HepG2 (cell line): ENCODE measurements around the gene PIAS3. TPM values are rescaled to one million over a fixed set of nuclear protein-coding genes. Genes with fewer than 3 reads are reported as not detected.

Experiments
- AGO1 ChIP-seq: fragments of 200-400 bp; formaldehyde crosslinking; IDR thresholded peaks from 2 replicates; pipeline ENCODE4 v1.6.1; 2017; ENCODE audit warnings: mild to moderate bottlenecking, low read depth, low read length, moderate library complexity; ENCODE audit not compliant: poor library complexity, severe bottlenecking
- BHLHE40 ChIP-seq: IDR thresholded peaks from 2 replicates; pipeline ENCODE4 v1.6.1; 2011; ENCODE audit warnings: low read length, improper control_type of control experiment
- ERF ChIP-seq: IDR thresholded peaks from 2 replicates; pipeline ENCODE4 v1.6.1; 2018; ENCODE audit warnings: missing biosample characterization, missing genetic modification reagents
- EZH2 ChIP-seq: conservative IDR thresholded peaks from 2 replicates; pipeline ENCODE4 v1.6.1; 2012; ENCODE audit warnings: mild to moderate bottlenecking, low read depth, low read length, moderate library complexity
- FUBP1 ChIP-seq: sonication (generic); formaldehyde crosslinking; IDR thresholded peaks from 2 replicates; pipeline ENCODE4 v1.5.1; 2020; ENCODE audit warnings: missing genetic modification reagents, mild to moderate bottlenecking, borderline replicate concordance
- HMG20B ChIP-seq: conservative IDR thresholded peaks from 2 replicates; pipeline ENCODE4 v1.6.1; 2016; ENCODE audit warnings: missing genetic modification reagents, missing compliant biosample characterization
- KLF12 ChIP-seq: sonication (generic); formaldehyde crosslinking; IDR thresholded peaks from 2 replicates; pipeline ENCODE4 v1.4.0; 2020; ENCODE audit warnings: missing genetic modification reagents, borderline replicate concordance
- MED8 ChIP-seq: sonication (generic); formaldehyde crosslinking; IDR thresholded peaks from 2 replicates; pipeline ENCODE4 v1.8.1; 2023; ENCODE audit warnings: mild to moderate bottlenecking, missing genetic modification reagents; ENCODE audit not compliant: insufficient replicate concordance
- MTA3 ChIP-seq: sonication (generic); formaldehyde crosslinking; IDR thresholded peaks from 2 replicates; pipeline ENCODE4 v1.4.0; 2020; ENCODE audit warnings: missing genetic modification reagents
- NRL ChIP-seq: sonication (generic); formaldehyde crosslinking; IDR thresholded peaks from 2 replicates; pipeline ENCODE4 v1.5.0; 2020; ENCODE audit warnings: missing genetic modification reagents, mild to moderate bottlenecking, moderate library complexity, borderline replicate concordance
- SMARCC2 ChIP-seq: fragments of 450-650 bp; IDR thresholded peaks from 2 replicates; pipeline ENCODE4 v1.6.1; 2017; ENCODE audit warnings: antibody characterized with exemption, mild to moderate bottlenecking
- ZNF143 ChIP-seq: sonication (generic); formaldehyde crosslinking; IDR thresholded peaks from 2 replicates; pipeline ENCODE4 v1.4.0; 2020; ENCODE audit warnings: missing genetic modification reagents
- ZNF253 ChIP-seq: sonication (generic); formaldehyde crosslinking; IDR thresholded peaks from 2 replicates; pipeline ENCODE4 v1.8.0; 2022; ENCODE audit warnings: mild to moderate bottlenecking, missing genetic modification reagents, borderline replicate concordance
- ZNF33A ChIP-seq: sonication (generic); formaldehyde crosslinking; IDR thresholded peaks from 2 replicates; pipeline ENCODE4 v1.5.1; 2020; ENCODE audit warnings: missing genetic modification reagents, mild to moderate bottlenecking, moderate library complexity, borderline replicate concordance
- ZNF430 ChIP-seq: sonication (generic); formaldehyde crosslinking; IDR thresholded peaks from 2 replicates; pipeline ENCODE4 v1.9.0; 2021; ENCODE audit warnings: mild to moderate bottlenecking, missing genetic modification reagents
- ZNF530 ChIP-seq: sonication (generic); formaldehyde crosslinking; IDR thresholded peaks from 2 replicates; pipeline ENCODE4 v1.5.0; 2020; ENCODE audit warnings: low read depth, mild to moderate bottlenecking, missing genetic modification reagents
- ZNF549 ChIP-seq: sonication (generic); formaldehyde crosslinking; IDR thresholded peaks from 2 replicates; pipeline ENCODE4 v1.5.0; 2020; ENCODE audit warnings: missing genetic modification reagents
- ZNF563 ChIP-seq: sonication (generic); formaldehyde crosslinking; IDR thresholded peaks from 2 replicates; pipeline ENCODE4 v1.8.0; 2022; ENCODE audit warnings: mild to moderate bottlenecking, moderate library complexity, missing genetic modification reagents
- ZNF616 ChIP-seq: sonication (generic); formaldehyde crosslinking; IDR thresholded peaks from 2 replicates; pipeline ENCODE4 v1.5.0; 2020; ENCODE audit warnings: low read depth, mild to moderate bottlenecking, missing genetic modification reagents
- ZNF746 ChIP-seq: sonication (generic); formaldehyde crosslinking; IDR thresholded peaks from 2 replicates; pipeline ENCODE4 v1.8.0; 2022; ENCODE audit warnings: mild to moderate bottlenecking, missing genetic modification reagents
- ZSCAN31 ChIP-seq: sonication (generic); formaldehyde crosslinking; IDR thresholded peaks from 2 replicates; pipeline ENCODE4 v1.5.0; 2020; ENCODE audit warnings: low read depth, mild to moderate bottlenecking, missing genetic modification reagents
- polyA plus RNA-seq, 8 experiments: library from polyadenylated mRNA; depleted of rRNA in 3 of 8; stranded (reverse) in 7 of 8; unstranded in 1 of 8; fragments of >200 nt; fragmentation: Illumina TruSeq in 4 of 8; extraction: Trizol in 4 of 8; gene quantifications; 2 replicates each; pipeline versions ENCODE4 v1.2.1 to v1.2.3, GENCODE V29; 2011 to 2016; ENCODE audit warnings: low read depth in 4 of 8, missing spikeins in 1 of 8, mixed read lengths in 1 of 8; ENCODE audit not compliant: insufficient read depth in 1 of 8
- total RNA-seq, 5 experiments: library from RNA; depleted of rRNA; stranded (reverse); fragments of >200 nt; fragmentation: Illumina TruSeq; extraction: Trizol; gene quantifications; 2 replicates each; pipeline ENCODE4 v1.2.3, GENCODE V29; 2016; ENCODE audit warnings: low read depth in 1 of 5
- TF ChIP-seq, protein P1 (sequence below): sonication (generic); formaldehyde crosslinking; IDR thresholded peaks from 2 replicates; pipeline ENCODE4 v1.4.0; 2020; ENCODE audit warnings: missing genetic modification reagents
- TF ChIP-seq, protein P2 (sequence below): sonication (generic); formaldehyde crosslinking; IDR thresholded peaks from 2 replicates; pipeline ENCODE4 v1.4.0; 2020; ENCODE audit warnings: mild to moderate bottlenecking, missing genetic modification reagents

PIAS3 gene
- total and polyA plus RNA-seq, 2 of the 13 experiments (the other 11 are each of a cell fraction or from before 2014, with no cell fraction given), result 3.7 to 8.0 TPM

GRCh38 chr1:145891587-145892485 lies 33.0 kb upstream of the PIAS3 start (continued):
- TF ChIP-seq, protein P1, sequence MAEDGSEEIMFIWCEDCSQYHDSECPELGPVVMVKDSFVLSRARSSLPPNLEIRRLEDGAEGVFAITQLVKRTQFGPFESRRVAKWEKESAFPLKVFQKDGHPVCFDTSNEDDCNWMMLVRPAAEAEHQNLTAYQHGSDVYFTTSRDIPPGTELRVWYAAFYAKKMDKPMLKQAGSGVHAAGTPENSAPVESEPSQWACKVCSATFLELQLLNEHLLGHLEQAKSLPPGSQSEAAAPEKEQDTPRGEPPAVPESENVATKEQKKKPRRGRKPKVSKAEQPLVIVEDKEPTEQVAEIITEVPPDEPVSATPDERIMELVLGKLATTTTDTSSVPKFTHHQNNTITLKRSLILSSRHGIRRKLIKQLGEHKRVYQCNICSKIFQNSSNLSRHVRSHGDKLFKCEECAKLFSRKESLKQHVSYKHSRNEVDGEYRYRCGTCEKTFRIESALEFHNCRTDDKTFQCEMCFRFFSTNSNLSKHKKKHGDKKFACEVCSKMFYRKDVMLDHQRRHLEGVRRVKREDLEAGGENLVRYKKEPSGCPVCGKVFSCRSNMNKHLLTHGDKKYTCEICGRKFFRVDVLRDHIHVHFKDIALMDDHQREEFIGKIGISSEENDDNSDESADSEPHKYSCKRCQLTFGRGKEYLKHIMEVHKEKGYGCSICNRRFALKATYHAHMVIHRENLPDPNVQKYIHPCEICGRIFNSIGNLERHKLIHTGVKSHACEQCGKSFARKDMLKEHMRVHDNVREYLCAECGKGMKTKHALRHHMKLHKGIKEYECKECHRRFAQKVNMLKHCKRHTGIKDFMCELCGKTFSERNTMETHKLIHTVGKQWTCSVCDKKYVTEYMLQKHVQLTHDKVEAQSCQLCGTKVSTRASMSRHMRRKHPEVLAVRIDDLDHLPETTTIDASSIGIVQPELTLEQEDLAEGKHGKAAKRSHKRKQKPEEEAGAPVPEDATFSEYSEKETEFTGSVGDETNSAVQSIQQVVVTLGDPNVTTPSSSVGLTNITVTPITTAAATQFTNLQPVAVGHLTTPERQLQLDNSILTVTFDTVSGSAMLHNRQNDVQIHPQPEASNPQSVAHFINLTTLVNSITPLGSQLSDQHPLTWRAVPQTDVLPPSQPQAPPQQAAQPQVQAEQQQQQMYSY (CRISPR knock-in tag), result no peak
- TF ChIP-seq HMG20B, result 0 out of 2 replicates have a peak, but pooled peaks have one; percentile 59
- TF ChIP-seq ZNF549 (CRISPR knock-in tag), result no peak
- TF ChIP-seq ZNF616, result no peak
- no peak for TF ChIP-seq MTA3 (CRISPR knock-in tag)
- no peak for TF ChIP-seq ZNF530 (CRISPR knock-in tag)
- peak; percentile 20; the same call in 1 of the 2 replicates for TF ChIP-seq BHLHE40
- TF ChIP-seq ZNF746 (CRISPR knock-in tag), result peak; percentile 84
- TF ChIP-seq AGO1, result no peak
- TF ChIP-seq ZNF253 (CRISPR knock-in tag), result no peak
- TF ChIP-seq, protein P2, sequence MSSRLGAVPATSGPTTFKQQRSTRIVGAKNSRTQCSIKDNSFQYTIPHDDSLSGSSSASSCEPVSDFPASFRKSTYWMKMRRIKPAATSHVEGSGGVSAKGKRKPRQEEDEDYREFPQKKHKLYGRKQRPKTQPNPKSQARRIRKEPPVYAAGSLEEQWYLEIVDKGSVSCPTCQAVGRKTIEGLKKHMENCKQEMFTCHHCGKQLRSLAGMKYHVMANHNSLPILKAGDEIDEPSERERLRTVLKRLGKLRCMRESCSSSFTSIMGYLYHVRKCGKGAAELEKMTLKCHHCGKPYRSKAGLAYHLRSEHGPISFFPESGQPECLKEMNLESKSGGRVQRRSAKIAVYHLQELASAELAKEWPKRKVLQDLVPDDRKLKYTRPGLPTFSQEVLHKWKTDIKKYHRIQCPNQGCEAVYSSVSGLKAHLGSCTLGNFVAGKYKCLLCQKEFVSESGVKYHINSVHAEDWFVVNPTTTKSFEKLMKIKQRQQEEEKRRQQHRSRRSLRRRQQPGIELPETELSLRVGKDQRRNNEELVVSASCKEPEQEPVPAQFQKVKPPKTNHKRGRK (CRISPR knock-in tag), result no peak
- no peak for TF ChIP-seq EZH2
- 0 out of 2 replicates have a peak, but pooled peaks have one; percentile 29 for TF ChIP-seq NRL
- TF ChIP-seq ERF (CRISPR knock-in tag), result peak; percentile 52
- peak; percentile 19; the same call in 1 of the 2 replicates for TF ChIP-seq ZSCAN31
- no peak for TF ChIP-seq ZNF430 (CRISPR knock-in tag)
- TF ChIP-seq ZNF143 (CRISPR knock-in tag), result peak; percentile 58; the same call in 1 of the 2 replicates
- no peak; the same call in 1 of the 2 replicates for TF ChIP-seq KLF12 (CRISPR knock-in tag)
- no peak for TF ChIP-seq MED8 (CRISPR knock-in tag)
- TF ChIP-seq SMARCC2, result no peak
- no peak for TF ChIP-seq ZNF563 (CRISPR knock-in tag)
- no peak for TF ChIP-seq FUBP1 (CRISPR knock-in tag)
- TF ChIP-seq ZNF33A, result no peak
